HT-29 (cell line): Measurements from ENCODE around the gene NPHP4. TPM values are rescaled to one million over a fixed set of nuclear protein-coding genes. Genes with fewer than 3 reads are reported as not detected.
A peak's percentile ranks its signal among the peaks of the same experiment; 100 is the strongest.

Source experiments
- DNase-seq: peaks from one replicate; pipeline ENCODE4 v3.0.0-alpha.2; 2015; ENCODE audit warnings: low spot score
- total RNA-seq: library from RNA; depleted of rRNA; stranded (reverse); fragments of >200 nt; shearing (Covaris generic); gene quantifications from 2 replicates; pipeline ENCODE4 v1.2.3, GENCODE V29; 2014

The NPHP4 gene
- total RNA-seq, 1 experiment from 2014 or later = 15.8 TPM

DNA sequence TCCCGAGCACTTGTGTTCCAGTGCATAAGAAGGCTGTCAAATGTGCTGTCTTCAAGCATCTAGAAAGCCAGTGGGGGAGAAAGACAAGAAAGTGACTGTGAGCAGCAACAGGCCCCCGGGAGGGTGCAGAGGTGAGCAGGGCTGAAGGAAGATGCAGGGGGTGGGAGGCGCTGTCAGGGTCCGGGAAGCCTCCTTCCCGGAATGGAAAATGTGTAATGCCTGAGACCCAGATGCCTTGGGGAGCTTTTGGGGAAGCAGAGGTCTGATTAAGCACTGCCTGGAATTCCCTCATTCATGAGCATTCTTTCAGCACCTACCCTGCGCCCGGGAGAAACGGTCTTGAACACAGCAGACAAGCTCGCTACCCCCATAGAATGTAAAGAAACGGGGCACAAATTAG is 1.3 kb downstream of the NPHP4 start:
- no peak for DNase-seq

DNA sequence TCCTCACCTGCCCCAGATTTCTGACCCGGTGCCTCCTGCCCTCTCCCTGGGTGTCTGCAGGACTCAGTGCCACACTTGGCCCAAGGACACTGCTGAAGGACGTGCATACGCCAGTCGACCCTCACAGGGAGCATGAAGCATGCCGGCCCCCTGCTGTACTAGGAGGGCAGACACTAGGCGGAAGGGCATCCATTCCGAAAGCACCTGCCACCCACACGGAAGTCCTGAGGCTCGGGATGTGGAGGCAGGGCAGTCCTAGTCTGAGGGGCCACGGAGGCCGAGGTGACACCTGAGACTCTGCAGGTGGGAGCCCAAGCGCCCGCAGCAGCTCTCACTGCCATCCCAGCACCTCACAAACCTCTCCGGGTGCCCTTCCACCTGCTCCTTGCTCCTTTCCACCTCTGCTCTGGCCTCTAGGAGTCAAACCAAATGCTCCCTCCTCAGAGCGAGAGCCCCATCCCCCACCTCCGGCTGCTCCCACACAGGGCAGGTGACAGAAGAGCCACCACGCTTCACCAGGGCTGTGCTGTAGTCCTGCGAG is 2.4 kb downstream of the NPHP4 start:
- DNase-seq = no peak

DNA sequence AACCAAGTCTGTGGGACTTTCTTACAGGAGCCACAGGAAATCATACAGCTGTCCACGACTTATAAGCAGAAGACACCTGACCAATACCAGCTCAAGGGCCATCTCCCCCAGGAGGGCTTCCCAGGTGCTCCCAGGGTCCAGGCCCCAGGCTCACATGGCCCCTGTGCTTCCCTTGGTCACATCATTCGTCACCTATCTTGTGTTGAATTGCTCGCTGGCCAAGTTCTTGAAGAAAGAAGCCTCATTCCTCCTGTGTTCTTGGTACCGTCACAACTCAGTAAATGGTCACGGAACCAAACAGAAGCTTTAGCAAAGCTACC is 3.0 kb downstream of the NPHP4 start:
- no peak for DNase-seq

DNA sequence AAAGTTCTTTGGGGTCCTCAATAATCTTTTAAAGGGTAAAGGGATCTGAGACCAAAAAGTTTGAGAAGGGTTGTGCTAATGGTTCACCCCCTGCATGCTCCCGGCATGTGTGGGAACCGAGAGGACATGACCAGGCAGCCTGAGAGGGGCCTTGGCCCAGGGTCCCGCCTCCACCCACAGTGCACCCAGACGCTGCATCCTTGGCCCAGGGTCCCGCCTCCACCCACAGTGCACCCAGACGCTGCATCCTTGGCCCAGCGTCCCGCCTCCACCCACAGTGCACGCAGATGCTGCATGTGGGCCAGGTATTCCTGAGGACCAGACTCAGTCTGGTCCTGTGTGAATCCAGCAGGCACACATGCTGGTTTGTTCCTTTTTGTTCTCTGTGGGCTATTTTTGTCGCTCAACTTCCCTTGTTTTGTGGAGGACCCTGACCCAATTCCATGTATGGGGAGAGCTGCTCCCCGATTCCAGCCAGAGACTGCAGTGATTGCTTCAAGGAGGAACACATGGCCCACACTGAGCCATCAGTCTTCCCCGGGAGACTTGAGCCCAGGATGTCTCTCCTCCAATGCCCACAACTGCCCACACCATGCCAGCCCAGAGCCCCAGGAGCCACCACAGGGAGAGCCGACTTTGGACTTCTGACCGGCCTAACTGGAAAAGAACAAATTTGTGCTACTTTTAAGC is 3.5 kb downstream of the NPHP4 start:
- no peak for DNase-seq

DNA sequence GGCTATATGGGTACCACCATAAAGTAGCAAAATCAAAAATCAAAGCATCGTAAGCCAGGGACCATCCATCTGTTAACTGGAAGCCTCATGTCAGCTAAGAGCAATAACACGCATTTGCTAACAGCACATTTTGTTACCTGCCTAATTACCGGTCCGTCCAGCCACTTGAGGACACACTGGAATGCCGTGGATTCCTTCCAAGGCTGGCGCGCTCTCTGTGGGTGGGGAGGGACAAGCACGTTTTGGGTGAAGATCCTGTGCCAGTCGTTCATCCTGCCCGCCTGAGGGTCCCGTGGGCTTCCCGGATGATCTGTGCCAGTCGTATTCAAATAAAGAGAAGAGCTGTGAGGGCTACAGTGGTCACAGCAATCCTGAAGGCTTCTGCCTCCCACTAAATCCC is 6.2 kb downstream of the NPHP4 start:
- DNase-seq = no peak

DNA sequence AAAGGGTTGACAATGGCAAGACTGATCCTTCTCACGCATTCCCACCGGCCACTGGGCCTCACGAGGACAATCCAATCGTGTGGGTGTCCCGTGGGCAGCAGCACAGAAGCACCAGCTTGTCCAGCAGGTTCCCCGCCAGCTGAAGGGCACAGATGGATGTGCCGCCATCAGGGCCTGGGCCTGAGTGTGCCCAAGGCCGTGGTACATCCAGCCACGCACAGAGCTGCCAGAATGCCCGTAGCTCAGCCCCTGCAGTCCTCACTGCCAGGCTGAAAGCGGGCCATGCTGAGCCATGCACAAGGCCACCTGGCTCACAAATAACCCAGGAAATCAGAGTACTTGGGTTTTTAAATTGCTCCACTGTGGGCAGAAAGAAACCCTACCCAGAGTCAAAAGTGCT is 7.0 kb downstream of the NPHP4 start:
- DNase-seq = no peak

DNA sequence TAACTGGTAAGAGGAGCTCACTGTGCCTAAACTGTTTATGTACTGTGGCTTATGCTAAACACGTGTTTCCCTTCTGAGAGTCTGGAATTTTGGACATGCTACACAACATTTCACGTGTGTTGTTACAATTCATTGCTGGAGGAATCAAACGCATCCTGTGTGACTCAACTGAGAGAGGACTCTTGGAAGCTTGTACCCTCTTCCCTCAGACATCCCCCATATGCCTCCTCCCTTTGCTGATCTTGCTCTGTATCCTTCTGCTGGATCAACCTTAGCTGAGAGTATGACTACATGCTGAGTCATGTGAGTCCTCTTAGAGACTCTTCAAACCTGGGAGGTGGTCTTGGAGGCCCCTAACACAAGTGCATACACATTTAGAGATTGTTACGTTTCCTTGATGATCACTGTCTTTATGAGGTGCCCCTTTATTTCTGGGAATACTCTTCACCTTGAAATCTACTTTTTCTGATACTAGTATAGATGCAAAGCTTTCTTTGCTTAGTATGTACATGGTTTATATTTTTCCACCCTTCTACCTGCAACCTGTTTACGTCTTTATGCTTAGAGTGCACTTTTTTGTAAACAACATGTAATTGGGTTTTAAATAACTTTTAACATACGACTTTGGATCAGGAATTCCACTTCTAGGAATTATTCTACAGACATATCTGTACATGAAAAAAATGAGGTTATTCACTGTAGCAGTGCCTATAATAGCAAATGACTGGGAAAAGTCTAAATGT is 8.7 kb downstream of the NPHP4 start:
- DNase-seq = no peak

DNA sequence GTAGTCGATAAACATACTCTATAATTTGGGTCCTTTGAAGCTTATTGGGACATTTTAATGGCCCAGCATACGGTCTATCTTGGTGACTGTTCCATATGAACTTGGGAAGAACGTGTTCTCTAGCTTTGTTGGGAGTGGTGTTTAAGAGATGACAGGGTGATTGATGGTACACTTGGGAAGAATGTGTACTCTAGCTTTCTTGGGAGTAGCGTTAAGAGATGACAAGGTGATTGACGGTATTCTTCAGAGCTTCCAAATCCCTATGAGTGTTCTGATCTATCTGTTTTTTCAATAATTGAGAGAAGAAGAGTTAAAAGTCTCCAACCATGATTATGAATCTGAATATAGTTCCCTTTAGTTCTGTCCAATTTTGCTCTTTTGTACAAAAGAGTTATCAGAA is 9.4 kb downstream of the NPHP4 start:
- DNase-seq = no peak

DNA sequence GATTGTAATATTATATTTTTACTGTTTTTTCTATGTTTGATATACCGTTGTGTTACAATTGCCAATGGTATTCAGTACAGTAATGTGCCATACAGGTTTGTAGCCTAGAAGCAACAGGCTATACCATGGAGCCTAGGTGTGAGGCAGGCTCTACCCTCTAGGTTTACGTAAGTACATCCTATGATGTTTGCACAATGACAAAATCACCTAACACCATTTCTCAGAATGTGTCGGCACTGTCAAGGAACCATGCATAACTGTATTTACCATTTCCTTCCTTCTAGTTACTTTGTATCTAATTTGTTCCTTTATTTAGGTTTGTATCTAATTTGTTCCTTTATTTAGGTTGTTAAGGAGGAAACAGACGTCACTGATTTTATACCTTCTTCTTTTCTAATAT is 9.9 kb downstream of the NPHP4 start:
- DNase-seq = no peak

DNA sequence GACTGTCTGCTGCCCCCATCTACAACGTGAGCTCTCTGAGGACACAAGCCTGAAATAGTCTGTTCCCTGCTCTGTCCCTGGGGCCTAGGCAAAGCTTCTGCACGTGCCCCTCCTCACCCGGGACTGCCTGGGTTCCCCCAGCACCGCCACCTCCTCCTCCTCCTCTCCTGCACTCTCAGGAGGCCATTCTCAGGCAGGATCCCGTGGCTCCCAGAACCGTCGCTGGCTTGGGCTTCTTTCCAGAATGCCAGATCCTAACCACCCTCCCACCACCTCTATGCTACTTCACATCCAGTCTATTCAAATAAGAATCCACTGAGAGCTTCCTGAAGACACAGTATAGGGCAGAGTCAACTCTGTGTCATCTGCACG is 11.2 kb downstream of the NPHP4 start:
- DNase-seq = no peak

DNA sequence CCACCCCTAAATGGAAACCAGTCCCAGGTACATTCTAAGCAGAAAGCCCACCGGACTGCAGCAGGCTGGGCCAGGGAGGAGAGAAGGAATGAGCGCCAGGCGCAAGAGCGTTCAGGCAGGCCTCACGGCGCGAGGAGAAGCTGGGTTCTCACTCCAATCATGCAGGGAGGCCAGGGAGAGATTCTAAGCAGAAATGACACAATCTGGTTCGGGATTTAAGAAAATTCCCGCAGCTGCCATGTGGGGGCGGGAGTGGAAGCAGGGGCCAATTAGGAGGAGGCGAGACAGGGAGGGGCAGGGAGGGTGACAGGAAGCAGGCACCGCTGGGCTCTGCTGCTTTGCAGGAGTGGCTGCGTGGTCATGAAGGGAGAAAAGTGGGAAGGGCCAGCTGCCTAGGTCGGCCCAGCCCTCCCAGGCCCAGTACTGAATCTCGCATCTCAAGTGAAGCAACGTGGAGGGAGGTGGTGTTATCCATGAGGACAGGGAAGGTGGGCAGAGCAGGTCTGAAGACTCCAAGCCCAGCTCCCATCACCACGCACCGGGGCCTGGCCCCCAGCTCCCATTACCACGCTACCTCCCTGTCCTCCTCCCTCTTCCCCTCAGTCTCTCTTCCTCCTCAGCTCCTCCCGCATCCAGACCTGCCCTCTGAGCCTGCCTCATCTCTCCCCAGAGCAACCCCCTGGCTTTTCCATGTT is 11.8 kb downstream of the NPHP4 start:
- peak; percentile 63 for DNase-seq

DNA sequence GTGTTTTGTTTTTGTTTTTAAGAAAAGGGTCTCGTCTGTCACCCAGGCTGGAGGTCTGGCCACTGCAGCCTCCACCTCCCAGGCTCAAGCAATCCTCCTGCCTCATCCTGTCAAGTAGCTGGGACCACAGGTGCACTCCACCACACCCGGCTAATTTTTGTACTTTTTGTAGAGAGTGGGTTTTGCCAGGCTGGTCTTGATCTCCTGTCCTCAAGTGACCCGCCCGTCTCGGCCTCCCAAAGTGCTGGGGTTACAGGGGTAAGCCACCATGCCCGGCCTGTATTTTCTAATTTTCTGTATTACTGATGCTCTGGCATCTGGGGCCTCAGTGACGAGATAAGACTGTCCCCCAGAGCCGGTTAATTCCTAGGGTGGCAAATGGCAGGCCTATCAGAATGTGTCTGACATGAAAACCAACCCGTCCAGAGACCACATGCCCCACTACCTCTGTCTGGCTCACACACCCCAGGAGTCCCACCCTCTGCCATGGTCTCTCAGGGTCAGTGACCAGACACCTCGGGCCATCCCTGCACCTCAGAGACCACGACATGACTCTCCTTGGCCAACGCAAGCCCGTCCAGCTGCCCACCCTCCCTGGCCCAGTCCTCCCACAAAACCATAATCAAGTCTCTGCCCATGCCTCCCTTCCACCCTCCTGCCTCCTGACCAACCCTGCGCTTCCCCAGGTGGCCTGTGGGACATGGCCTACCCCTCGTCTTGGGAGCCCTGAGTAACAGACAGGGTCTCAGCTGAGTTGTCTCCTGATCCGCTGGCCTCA is 12.5 kb downstream of the NPHP4 start:
- no peak for DNase-seq

DNA sequence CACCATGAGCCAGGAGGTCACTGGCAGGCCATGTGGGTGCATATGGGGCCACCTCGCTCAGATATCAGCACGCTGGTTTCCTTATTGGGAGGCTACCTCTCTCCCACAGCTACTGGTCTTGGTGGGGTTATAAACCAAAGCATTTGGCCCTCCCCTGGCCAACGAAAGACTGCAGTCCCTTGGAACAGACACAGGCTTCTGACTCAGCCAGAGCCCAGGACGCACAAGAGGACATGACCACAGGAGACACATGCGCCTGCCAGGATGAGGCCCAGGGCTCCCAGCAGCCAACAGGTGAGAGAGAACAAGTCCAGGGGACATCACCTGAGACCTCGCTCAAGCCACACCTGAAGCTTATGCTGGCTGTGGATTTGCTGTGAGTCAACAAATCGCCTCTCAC is 13.8 kb downstream of the NPHP4 start:
- DNase-seq = no peak

DNA sequence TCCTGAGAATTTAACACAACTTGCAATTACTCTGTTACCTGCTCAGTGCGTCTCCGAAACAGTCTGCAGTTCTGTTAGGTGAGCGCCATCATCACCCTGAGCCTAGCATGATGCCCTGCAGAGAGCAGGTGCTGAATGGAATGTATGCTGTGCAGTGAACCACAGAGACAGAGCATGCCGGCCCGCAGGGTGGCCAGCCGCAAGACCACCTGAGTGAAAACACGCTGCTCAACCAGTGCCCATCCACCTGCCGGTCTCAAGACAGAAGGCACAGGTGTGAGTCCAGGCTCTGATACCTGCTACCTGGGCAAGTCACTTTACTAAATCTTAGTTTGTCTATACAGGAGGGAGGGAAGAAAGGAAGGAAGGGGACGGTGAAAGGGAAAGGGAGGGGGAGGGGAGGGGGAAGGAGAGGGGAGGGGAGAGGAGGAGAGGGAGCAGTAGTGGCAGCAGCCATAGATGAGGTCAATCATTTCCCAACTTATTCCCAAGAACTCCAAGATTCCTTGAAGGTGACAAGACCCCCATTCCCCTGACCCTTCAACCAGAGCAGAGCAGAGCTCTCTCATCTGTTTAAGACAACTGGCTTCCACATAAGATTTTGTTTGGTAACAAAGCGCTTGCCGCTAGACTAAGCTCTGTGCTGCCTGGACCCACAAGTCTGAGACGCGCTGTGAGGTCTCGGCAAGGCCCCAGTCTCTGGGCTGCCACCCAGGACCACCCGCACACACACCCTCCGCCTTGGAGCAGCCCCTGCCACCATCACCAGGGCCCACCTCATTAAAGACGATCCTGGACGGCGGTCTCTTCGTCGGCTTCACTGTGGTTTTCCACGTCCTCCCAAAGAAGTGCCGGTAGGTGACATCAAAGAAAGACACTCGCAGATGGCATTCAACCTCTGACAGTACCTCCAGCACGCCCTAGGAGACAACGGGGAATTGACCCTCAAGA is 14.5 kb downstream of the NPHP4 start:
- no peak for DNase-seq

DNA sequence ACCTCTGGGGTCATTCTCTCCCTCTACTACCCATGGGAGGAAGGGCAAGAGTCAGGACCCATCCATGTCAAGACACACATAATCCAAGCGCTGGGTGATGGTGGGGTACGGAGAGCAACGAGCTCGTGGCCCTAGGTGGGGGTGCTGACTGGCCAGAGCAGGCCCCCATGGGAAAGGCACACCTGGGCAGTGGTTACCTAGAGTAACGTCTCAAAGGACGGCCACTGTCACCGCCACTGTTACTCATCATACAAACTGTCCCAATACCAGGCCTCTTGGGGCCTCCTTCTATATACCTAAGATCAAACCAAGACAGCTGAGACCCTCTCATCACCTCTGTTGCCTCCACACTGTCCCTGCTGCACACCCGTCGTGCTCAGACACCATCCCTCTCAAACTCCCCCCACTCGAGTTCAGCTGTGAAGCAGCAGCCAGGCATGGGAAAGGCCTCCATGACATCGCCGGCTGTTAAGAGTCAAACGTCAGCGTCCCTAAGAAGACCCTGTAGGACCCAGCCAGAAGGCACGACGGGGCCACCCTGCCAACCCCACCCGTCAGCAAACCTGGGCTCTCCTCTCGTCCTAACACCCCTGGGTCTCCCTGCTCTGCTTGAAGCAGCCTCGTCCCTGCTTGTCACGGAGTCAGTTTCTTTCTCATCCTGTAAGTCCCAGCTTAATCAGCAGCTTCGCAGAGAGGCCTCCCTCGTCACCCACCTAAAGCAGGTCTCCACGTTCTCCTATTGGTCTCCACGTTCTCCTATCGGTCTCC is 15.3 kb downstream of the NPHP4 start:
- no peak for DNase-seq

DNA sequence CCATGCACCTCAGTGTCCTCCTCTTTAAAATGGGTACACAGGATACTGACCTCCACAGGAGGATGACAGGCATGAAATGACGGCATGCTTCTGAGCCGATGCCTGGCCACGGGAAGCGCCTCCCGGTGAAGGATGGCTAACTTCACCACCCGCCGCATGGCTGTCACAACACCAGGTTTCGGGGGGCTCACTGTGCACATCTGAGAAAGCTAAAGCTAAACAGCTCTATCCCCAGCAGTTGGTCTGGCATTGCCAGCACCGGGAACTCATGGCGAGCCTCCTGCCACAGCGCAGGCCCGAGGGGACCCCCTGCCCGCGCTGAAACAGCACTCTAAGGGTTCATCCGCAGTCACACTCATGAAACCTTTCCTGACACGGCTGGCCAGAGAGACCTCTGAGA is 16.0 kb downstream of the NPHP4 start:
- DNase-seq = no peak

DNA sequence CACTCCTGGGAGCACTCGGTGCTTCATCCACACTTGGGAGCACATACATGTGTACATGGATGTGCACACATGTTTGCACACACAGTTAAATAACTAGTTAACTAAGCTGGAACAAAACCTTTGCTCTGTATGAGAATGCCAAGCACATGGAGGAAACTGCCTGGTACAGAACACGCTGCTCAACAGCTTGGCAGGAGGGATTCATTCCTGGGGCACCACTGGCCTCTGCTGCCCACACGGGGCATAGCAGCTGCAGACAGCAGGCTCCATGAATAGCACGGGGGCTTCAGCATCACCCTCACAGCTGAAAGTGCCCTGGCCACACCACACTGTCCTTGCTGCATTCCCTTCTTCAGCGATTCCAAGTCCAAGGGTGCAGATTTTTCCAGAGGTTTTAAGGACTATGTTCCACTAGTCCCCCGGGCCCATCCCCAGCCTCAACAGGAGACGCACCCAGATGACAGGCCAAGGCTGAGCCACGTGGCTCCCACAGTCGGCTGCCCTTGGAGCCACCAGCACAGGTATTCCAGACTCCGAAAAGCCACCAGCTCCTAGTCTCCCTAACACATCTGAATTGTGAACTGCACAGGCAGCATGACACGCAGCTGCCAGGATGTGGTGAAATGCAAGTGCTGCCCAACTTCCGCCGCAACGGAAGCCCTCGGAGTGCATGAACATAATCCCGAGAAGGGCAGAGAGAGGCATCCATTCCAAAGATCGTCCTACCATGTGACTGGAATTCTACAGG is 16.9 kb downstream of the NPHP4 start:
- peak; percentile 48 for DNase-seq

DNA sequence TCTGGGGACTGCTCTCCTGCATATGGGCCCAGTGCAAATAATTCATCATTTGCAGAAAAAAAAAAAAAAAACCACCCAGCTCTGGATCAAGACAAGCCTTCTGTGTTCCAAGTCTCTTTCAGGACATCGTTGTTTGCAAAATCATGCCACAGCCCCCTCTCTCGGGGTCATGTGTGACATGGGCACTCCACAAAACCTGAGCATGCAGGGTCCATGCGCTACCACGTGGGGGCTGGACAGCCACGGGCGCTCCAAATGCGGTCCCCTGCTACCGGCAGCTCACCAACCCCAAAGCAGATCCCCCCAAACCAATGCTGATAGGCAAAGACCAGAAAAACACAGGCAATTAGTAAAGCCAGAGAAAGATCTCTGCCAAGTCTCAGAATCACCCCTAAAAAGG is 17.6 kb downstream of the NPHP4 start:
- DNase-seq = no peak

DNA sequence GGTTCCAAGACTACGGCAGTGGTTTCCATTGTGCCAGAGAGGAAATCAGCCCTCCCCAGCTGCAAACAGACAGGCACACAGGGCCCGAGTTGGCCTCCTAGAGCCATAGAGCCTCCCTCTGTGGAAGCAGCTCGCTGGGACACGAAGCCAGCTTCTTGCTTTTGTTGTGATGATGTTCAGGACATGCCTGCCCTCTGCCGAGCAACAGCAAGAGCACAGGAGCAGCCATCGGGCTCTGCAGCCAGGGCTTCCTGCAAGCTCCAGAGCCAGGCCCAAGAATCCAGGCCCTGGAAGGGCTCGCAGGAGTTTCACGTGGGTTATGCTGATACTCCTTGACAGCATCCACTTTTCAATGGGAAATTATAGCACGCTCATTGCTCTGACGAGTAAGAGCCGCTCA is 18.5 kb downstream of the NPHP4 start:
- no peak for DNase-seq

DNA sequence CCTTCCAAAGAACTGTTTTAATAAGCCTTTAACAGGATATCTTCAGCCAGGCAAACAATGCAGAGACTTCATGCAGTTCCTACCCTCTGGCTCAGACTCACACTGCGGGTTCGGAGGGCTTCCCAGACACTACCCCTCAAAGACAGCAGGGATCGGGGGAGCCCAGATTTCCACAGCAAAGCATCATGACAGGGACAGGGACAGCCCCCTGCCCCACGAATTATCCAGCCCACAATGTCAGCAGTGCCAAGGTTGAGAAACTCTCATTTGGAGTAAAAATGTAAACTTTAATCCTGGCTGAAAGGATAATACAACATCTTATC is 20.1 kb downstream of the NPHP4 start:
- DNase-seq = no peak
